NCI-H1417 treated with DMSO at 0.1 percent for 48 hours (cell line): ENCODE data around the gene LRP1B.

ENCODE experiments used
- DNase-seq: peaks from one replicate; lab custom pipeline; 2025; lab: John Stamatoyannopoulos, UW

The LRP1B gene

GRCh38 chr2:141137122-141137693, 993.6 kb downstream of the LRP1B start:
- DNase-seq, result no peak

GRCh38 chr2:141133883-141134282, 996.9 kb downstream of the LRP1B start:
- DNase-seq, result no peak

GRCh38 chr2:141125432-141125831, 1005.4 kb downstream of the LRP1B start:
- no peak for DNase-seq

- DNase-seq, result no peak
Observed at GRCh38 chr2:141118836-141119235, 1012.0 kb downstream of the LRP1B start.

- no peak for DNase-seq
Observed at GRCh38 chr2:141113301-141113700, 1017.5 kb downstream of the LRP1B start.

GRCh38 chr2:141109633-141110032, 1021.2 kb downstream of the LRP1B start:
- DNase-seq, result no peak

GRCh38 chr2:141105763-141106162, 1025.1 kb downstream of the LRP1B start:
- DNase-seq, result no peak

- no peak for DNase-seq
Observed at GRCh38 chr2:141103216-141103615, 1027.6 kb downstream of the LRP1B start.

GRCh38 chr2:141079231-141079630, 1051.6 kb downstream of the LRP1B start:
- DNase-seq, result no peak

GRCh38 chr2:141075753-141076152, 1055.1 kb downstream of the LRP1B start:
- no peak for DNase-seq

GRCh38 chr2:141068053-141068682, 1062.6 kb downstream of the LRP1B start:
- DNase-seq, result no peak

- DNase-seq, result no peak
Observed at GRCh38 chr2:141065042-141065441, 1065.8 kb downstream of the LRP1B start.

- no peak for DNase-seq
Observed at GRCh38 chr2:141063406-141063805, 1067.4 kb downstream of the LRP1B start.

GRCh38 chr2:141062443-141062842, 1068.4 kb downstream of the LRP1B start:
- DNase-seq, result no peak

GRCh38 chr2:141062031-141062430, 1068.8 kb downstream of the LRP1B start:
- no peak for DNase-seq

GRCh38 chr2:141058556-141058955, 1072.3 kb downstream of the LRP1B start:
- DNase-seq, result no peak

- no peak for DNase-seq
Observed at GRCh38 chr2:141055531-141055930, 1075.3 kb downstream of the LRP1B start.

- DNase-seq, result no peak
Observed at GRCh38 chr2:141048951-141049350, 1081.9 kb downstream of the LRP1B start.

- no peak for DNase-seq
Observed at GRCh38 chr2:141041281-141041680, 1089.5 kb downstream of the LRP1B start.

- DNase-seq, result no peak
Observed at GRCh38 chr2:141038341-141038740, 1092.5 kb downstream of the LRP1B start.

- DNase-seq, result no peak
Observed at GRCh38 chr2:141037361-141037760, 1093.5 kb downstream of the LRP1B start.

- DNase-seq, result no peak
Observed at GRCh38 chr2:141035846-141036420, 1094.9 kb downstream of the LRP1B start.

GRCh38 chr2:141029428-141030078, 1101.3 kb downstream of the LRP1B start:
- DNase-seq, result no peak
